K562 treated with DMSO at 1 percent for 12 hours (cell line): ENCODE data around the gene CD44. TPM values are rescaled to one million over a fixed set of nuclear protein-coding genes. Genes with fewer than 3 reads are reported as not detected.

Experiments used
- total RNA-seq: library from RNA; unstranded; fragments of 300-600 nt; gene quantifications from 2 replicates; pipeline ENCODE4 v1.2.3, GENCODE V29; 2022; ENCODE audit not compliant: insufficient read depth

The CD44 gene
- total RNA-seq = 1.9 and 3.3 TPM in 2 replicates

GRCh38 chr11:35138943-35139721 is at the start of gene CD44:
TSS of gene CD44 (plus strand) at chr11:35139171. CDS start at chr11:35139304, 133 bp downstream.

Other genes starting within 250 kb of the CD44 start
- 30.5 and 41.4 TPM in 2 replicates for gene APIP, start 222.8 kb upstream of the CD44 start, total RNA-seq
- 26.3 and 31.3 TPM in 2 replicates for gene PDHX, start 222.6 kb upstream of the CD44 start, total RNA-seq